Activated CD8-positive, alpha-beta T cell treated with anti-CD3 and anti-CD28 coated beads for 36 hours (primary cell): ENCODE measurements around the gene BBS7. TPM values are rescaled to one million over a fixed set of nuclear protein-coding genes. Genes with fewer than 3 reads are reported as not detected.
A peak's percentile ranks its signal among the peaks of the same experiment; 100 is the strongest.

Experiments used
- ATAC-seq: fragments of 200-7000 bp; cut with Tn5 transposase; one replicate; pipeline ENCODE4 v1.10.0; 2021; ENCODE audit warnings: mild to moderate bottlenecking, moderate library complexity
- CTCF ChIA-PET: fragments of 350-600 bp; sonication (Branson Sonifier 250); formaldehyde crosslinking; loops from one replicate; lab custom pipeline; 2021; ENCODE audit warnings: antibody characterized with exemption; lab: Charles Lee
- POLR2A ChIA-PET: fragments of 350-600 bp; sonication (Branson Sonifier 250); formaldehyde crosslinking; loops from one replicate; lab custom pipeline; 2021; ENCODE audit warnings: antibody characterized with exemption; lab: Charles Lee
- DNase-seq: peaks from one replicate; pipeline ENCODE4 v3.0.0-alpha.2; 2020
- H3K27ac Mint-ChIP-seq: one replicate; pipeline ENCODE4 v1.8.0; 2021; ENCODE audit warnings: mild to moderate bottlenecking, mixed read lengths
- H3K27me3 Mint-ChIP-seq: one replicate; pipeline ENCODE4 v1.8.0; 2021; ENCODE audit warnings: mixed read lengths
- H3K36me3 Mint-ChIP-seq: one replicate; pipeline ENCODE4 v1.8.0; 2021; ENCODE audit warnings: low read depth, mixed read lengths
- H3K4me1 Mint-ChIP-seq: one replicate; pipeline ENCODE4 v1.8.0; 2021; ENCODE audit warnings: low read depth, mixed read lengths
- H3K4me3 Mint-ChIP-seq: one replicate; pipeline ENCODE4 v1.8.0; 2021; ENCODE audit warnings: mild to moderate bottlenecking, moderate library complexity, mixed read lengths
- H3K9me3 Mint-ChIP-seq: one replicate; pipeline ENCODE4 v1.8.0; 2021; ENCODE audit warnings: mixed read lengths
- CTCF ChIP-seq: fragments of 200-600 bp; IDR thresholded peaks from one replicate; pipeline ENCODE4 v1.8.0; 2022; ENCODE audit warnings: antibody characterized with exemption, mild to moderate bottlenecking
- intact Hi-C: fragments of 100-400 bp; cut with micrococcal nuclease; formaldehyde crosslinking; loops from one replicate; pipeline ENCODE4 v1.10.0; 2022
- total RNA-seq, 2 experiments: library from RNA; stranded (reverse); gene quantifications; one replicate each; pipeline ENCODE4 v1.2.3, GENCODE V29; 2021

The BBS7 gene
- total RNA-seq, 2 experiments from 2014 or later: 12.7 to 15.8 TPM

DNA sequence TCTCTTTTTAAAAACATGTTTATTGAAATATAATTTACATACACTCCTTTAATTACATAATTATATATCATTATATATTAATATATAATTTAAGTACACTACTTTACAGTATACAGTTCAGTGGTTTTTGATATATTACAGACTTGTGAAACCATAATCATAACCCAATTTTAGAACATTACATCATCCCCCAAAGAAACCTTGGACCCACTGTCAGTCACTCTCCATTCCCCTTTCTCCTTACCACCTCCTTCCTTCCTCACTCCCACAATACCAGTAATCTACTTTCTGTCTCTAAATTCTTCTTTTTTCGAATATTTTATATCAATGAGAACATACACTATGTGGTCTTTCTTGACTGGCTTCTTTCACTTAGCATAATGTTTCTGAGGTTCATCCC, 87.1 kb downstream of the BBS7 start:
- intact Hi-C loops: no loop called here
- DNase-seq: no peak
- no peaks in the 10 kb centered on the region for H3K4me1 Mint-ChIP-seq
- TF ChIP-seq CTCF: no peak
- no peaks in the 10 kb centered on the region for H3K36me3 Mint-ChIP-seq
- ATAC-seq: no peak
- peaks cover 29% of the 10 kb centered on the region for H3K27me3 Mint-ChIP-seq
- no peak overlapping the region for H3K4me3 Mint-ChIP-seq
- H3K9me3 Mint-ChIP-seq: peaks cover 3% of the 10 kb centered on the region
- CTCF ChIA-PET: no interaction called here
- POLR2A ChIA-PET: no interaction called here
- no peak overlapping the region for H3K27ac Mint-ChIP-seq

GRCh38 chr4:121778991-121779628, 91.2 kb downstream of the BBS7 start:
- no peak for ATAC-seq
- ChIA-PET POLR2A (no interaction called here), CTCF (no interaction called here)
- Mint-ChIP-seq H3K27me3 (peaks cover 16% of the 10 kb centered on the region), H3K36me3 (no peaks in the 10 kb centered on the region), H3K4me1 (peaks cover 6% of the 10 kb centered on the region), H3K9me3 (peaks cover 3% of the 10 kb centered on the region), H3K4me3 (no peak overlapping the region), H3K27ac (no peak overlapping the region)
- intact Hi-C loops: no loop called here
- DNase-seq: no peak
- TF ChIP-seq CTCF: no peak

GRCh38 chr4:121777625-121778024, 92.6 kb downstream of the BBS7 start:
- peaks cover 6% of the 10 kb centered on the region for H3K4me1 Mint-ChIP-seq
- H3K9me3 Mint-ChIP-seq: no peaks in the 10 kb centered on the region
- DNase-seq: no peak
- no peak overlapping the region for H3K4me3 Mint-ChIP-seq
- TF ChIP-seq CTCF: no peak
- ATAC-seq: peak; percentile 30
- no peak overlapping the region for H3K27ac Mint-ChIP-seq
- ChIA-PET CTCF (interaction anchor here (0.9 to 1.0 kb wide), 3 partner anchors 8 to 20 kb away, joined by 3 read pairs; no protein-coding TSS in a partner anchor), POLR2A (interaction anchor here (0.7 to 1.4 kb wide), 2 partner anchors 10 to 47 kb away, joined by 3 to 4 read pairs; no protein-coding TSS in a partner anchor)
- H3K36me3 Mint-ChIP-seq: no peaks in the 10 kb centered on the region
- intact Hi-C loops: no loop called here
- peaks cover 11% of the 10 kb centered on the region for H3K27me3 Mint-ChIP-seq

- ATAC-seq (peak; percentile 39), DNase-seq (no peak)
- ChIA-PET CTCF (interaction anchor here (0.9 to 1.0 kb wide), 2 partner anchors 16 to 20 kb away, joined by 3 read pairs; no protein-coding TSS in a partner anchor), POLR2A (interaction anchor here (0.6 to 1.4 kb wide), 3 partner anchors 9 to 47 kb away, joined by 3 to 4 read pairs (median 3); no protein-coding TSS in a partner anchor)
- H3K27me3 Mint-ChIP-seq: peaks cover 15% of the 10 kb centered on the region
- no peaks in the 10 kb centered on the region for H3K36me3 Mint-ChIP-seq
- H3K27ac Mint-ChIP-seq: no peak overlapping the region
- intact Hi-C loops: no loop called here
- no peak overlapping the region for H3K4me3 Mint-ChIP-seq
- TF ChIP-seq CTCF: no peak
- no peaks in the 10 kb centered on the region for H3K9me3 Mint-ChIP-seq
- H3K4me1 Mint-ChIP-seq: peaks cover 6% of the 10 kb centered on the region
These were observed 93.5 kb downstream of the BBS7 start for GRCh38 chr4:121776610-121777401.

Other genes with a start within 250 kb of the BBS7 start
- gene ANXA5, start 173.5 kb downstream of the BBS7 start, total RNA-seq: 10 to 100 TPM; 31.4 to 34.1 TPM
- gene SMIM43, start 105.3 kb downstream of the BBS7 start, total RNA-seq: not detected
- 10 to 100 TPM; 75.8 to 76.8 TPM for gene EXOSC9, start 69.2 kb downstream of the BBS7 start, total RNA-seq
- 100 to 1,000 TPM; 102 to 105 TPM for gene CCNA2, start 46.6 kb downstream of the BBS7 start, total RNA-seq
- under 1 TPM; 0.13 to 0.16 TPM for gene TRPC3, start 81.6 kb upstream of the BBS7 start, total RNA-seq